HepG2 (cell line): ENCODE measurements around the gene KLB. TPM values are rescaled to one million over a fixed set of nuclear protein-coding genes. Genes with fewer than 3 reads are reported as not detected.

Experiments used
- MBNL3 ChIP-seq: fragments of 250-450 bp; sonication (Bioruptor Pico); conservative IDR thresholded peaks from 2 replicates; pipeline ENCODE4 v1.8.0; 2022; ENCODE audit warnings: mild to moderate bottlenecking, inconsistent platforms
- MEIS1 ChIP-seq: sonication (generic); formaldehyde crosslinking; IDR thresholded peaks from 2 replicates; pipeline ENCODE4 v1.9.0; 2021; ENCODE audit warnings: mild to moderate bottlenecking, missing genetic modification reagents, moderate library complexity, borderline replicate concordance
- SP1 ChIP-seq, 2 experiments: fragments of 450-650 bp in 1 of 2; sonication (generic) in 1 of 2; formaldehyde crosslinking in 1 of 2; IDR thresholded peaks; 2 replicates each; pipeline versions ENCODE4 v1.4.0 to v1.6.1; 2016 to 2020; ENCODE audit warnings: missing genetic modification reagents in 1 of 2
- ZBTB20 ChIP-seq: sonication (generic); formaldehyde crosslinking; IDR thresholded peaks from 2 replicates; pipeline ENCODE4 v1.8.1; 2023; ENCODE audit warnings: missing genetic modification reagents, low read depth, mild to moderate bottlenecking, borderline replicate concordance
- ZNF274 ChIP-seq: sonication (generic); formaldehyde crosslinking; IDR thresholded peaks from 2 replicates; pipeline ENCODE4 v1.5.1; 2020; ENCODE audit warnings: mild to moderate bottlenecking, missing genetic modification reagents
- ZNF496 ChIP-seq: sonication (generic); formaldehyde crosslinking; IDR thresholded peaks from 2 replicates; pipeline ENCODE4 v1.8.1; 2023; ENCODE audit warnings: mild to moderate bottlenecking, moderate library complexity, missing genetic modification reagents; ENCODE audit not compliant: insufficient replicate concordance
- ZNF589 ChIP-seq: sonication (generic); formaldehyde crosslinking; conservative IDR thresholded peaks from 2 replicates; pipeline ENCODE4 v1.8.0; 2022; ENCODE audit warnings: mild to moderate bottlenecking, moderate library complexity, missing genetic modification reagents
- ZNF7 ChIP-seq: IDR thresholded peaks from 2 replicates; pipeline ENCODE4 v1.6.1; 2016; ENCODE audit warnings: missing biosample characterization, missing genetic modification reagents
- polyA plus RNA-seq, 8 experiments: library from polyadenylated mRNA; depleted of rRNA in 3 of 8; stranded (reverse) in 7 of 8; unstranded in 1 of 8; fragments of >200 nt; fragmentation: Illumina TruSeq in 4 of 8; extraction: Trizol in 4 of 8; gene quantifications; 2 replicates each; pipeline versions ENCODE4 v1.2.1 to v1.2.3, GENCODE V29; 2011 to 2016; ENCODE audit warnings: low read depth in 4 of 8, missing spikeins in 1 of 8, mixed read lengths in 1 of 8; ENCODE audit not compliant: insufficient read depth in 1 of 8
- total RNA-seq, 5 experiments: library from RNA; depleted of rRNA; stranded (reverse); fragments of >200 nt; fragmentation: Illumina TruSeq; extraction: Trizol; gene quantifications; 2 replicates each; pipeline ENCODE4 v1.2.3, GENCODE V29; 2016; ENCODE audit warnings: low read depth in 1 of 5
- TF ChIP-seq, protein P1 (sequence below): sonication (generic); formaldehyde crosslinking; IDR thresholded peaks from one replicate; pipeline ENCODE4 v1.5.1; 2020; ENCODE audit warnings: mild to moderate bottlenecking, missing genetic modification reagents; ENCODE audit errors: not compliant biosample characterization
- TF ChIP-seq, protein P2 (sequence below): sonication (generic); formaldehyde crosslinking; conservative IDR thresholded peaks from 2 replicates; pipeline ENCODE4 v1.4.0; 2020; ENCODE audit warnings: missing genetic modification reagents
- TF ChIP-seq, protein P3 (sequence below): sonication (generic); formaldehyde crosslinking; IDR thresholded peaks from 2 replicates; pipeline ENCODE4 v1.4.0; 2020; ENCODE audit warnings: low read depth, mild to moderate bottlenecking, missing genetic modification reagents

The KLB gene
- total and polyA plus RNA-seq, 2 of the 13 experiments (the other 11 are each of a cell fraction or from before 2014, with no cell fraction given): 25.3 to 82.0 TPM

DNA sequence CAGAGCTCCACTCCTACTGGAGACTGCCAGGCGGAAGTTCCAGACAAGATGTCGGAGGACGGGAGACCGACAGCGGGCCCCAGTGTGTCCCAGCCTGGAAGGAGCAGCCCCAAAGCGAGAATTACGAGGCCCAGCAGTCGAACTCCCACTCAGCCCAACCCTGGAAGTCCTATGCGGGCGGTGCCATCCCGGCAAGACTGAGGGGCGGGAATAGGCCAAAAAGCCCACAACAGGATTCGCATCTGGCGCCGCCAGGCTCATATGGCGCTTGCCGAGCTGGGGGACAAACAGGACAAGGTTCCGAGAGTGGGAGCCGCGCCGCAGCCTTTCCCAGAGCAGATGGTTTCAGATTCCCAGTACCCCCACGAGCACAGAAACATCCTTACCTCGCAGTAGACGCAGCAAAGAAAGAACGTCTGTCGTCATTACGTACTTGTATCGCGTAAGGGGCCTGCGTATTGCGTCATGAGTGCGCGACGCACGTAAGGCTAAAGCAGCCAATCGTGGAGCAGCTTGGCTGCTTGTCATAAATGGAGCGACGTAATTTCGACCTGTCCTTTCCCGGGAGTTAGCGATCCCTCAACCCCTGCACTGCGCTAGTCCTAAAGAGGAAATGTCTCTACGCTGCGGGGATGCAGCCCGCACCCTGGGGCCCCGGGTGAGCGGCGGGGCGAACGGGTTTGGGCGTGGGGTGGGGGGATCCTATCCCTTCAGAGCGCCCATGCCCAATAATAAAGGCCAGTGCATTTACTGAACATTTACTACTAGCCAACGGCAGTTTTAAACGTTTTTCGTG lies 52.0 kb downstream of the KLB start, which contains the start of the genes LIAS and RPL9 (continued):
- TF ChIP-seq, protein P1, sequence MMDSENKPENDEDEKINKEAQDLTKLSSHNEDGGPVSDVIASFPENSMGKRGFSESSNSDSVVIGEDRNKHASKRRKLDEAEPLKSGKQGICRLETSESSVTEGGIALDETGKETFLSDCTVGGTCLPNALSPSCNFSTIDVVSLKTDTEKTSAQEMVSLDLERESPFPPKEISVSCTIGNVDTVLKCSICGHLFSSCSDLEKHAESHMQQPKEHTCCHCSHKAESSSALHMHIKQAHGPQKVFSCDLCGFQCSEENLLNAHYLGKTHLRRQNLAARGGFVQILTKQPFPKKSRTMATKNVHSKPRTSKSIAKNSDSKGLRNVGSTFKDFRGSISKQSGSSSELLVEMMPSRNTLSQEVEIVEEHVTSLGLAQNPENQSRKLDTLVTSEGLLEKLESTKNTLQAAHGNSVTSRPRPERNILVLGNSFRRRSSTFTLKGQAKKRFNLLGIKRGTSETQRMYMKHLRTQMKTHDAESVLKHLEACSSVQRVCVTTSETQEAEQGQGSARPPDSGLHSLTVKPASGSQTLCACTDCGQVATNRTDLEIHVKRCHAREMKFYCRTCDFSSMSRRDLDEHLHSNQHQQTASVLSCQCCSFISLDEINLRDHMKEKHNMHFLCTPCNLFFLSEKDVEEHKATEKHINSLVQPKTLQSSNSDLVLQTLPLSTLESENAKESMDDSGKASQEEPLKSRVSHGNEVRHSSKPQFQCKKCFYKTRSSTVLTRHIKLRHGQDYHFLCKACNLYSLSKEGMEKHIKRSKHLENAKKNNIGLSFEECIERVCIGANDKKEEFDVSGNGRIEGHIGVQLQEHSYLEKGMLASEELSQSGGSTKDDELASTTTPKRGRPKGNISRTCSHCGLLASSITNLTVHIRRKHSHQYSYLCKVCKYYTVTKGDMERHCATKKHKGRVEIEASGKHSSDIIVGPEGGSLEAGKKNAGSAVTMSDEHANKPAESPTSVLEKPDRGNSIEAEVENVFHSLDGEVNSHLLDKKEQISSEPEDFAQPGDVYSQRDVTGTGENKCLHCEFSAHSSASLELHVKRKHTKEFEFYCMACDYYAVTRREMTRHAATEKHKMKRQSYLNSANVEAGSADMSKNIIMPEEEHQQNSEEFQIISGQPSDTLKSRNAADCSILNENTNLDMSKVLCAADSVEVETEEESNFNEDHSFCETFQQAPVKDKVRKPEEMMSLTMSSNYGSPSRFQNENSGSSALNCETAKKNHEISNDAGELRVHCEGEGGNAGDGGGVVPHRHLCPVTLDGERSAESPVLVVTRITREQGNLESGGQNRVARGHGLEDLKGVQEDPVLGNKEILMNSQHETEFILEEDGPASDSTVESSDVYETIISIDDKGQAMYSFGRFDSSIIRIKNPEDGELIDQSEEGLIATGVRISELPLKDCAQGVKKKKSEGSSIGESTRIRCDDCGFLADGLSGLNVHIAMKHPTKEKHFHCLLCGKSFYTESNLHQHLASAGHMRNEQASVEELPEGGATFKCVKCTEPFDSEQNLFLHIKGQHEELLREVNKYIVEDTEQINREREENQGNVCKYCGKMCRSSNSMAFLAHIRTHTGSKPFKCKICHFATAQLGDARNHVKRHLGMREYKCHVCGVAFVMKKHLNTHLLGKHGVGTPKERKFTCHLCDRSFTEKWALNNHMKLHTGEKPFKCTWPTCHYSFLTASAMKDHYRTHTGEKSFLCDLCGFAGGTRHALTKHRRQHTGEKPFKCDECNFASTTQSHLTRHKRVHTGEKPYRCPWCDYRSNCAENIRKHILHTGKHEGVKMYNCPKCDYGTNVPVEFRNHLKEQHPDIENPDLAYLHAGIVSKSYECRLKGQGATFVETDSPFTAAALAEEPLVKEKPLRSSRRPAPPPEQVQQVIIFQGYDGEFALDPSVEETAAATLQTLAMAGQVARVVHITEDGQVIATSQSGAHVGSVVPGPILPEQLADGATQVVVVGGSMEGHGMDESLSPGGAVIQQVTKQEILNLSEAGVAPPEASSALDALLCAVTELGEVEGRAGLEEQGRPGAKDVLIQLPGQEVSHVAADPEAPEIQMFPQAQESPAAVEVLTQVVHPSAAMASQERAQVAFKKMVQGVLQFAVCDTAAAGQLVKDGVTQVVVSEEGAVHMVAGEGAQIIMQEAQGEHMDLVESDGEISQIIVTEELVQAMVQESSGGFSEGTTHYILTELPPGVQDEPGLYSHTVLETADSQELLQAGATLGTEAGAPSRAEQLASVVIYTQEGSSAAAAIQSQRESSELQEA: peak; percentile 40
- TF ChIP-seq, protein P2, sequence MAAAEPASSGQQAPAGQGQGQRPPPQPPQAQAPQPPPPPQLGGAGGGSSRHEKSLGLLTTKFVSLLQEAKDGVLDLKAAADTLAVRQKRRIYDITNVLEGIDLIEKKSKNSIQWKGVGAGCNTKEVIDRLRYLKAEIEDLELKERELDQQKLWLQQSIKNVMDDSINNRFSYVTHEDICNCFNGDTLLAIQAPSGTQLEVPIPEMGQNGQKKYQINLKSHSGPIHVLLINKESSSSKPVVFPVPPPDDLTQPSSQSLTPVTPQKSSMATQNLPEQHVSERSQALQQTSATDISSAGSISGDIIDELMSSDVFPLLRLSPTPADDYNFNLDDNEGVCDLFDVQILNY: peak; percentile 69
- TF ChIP-seq SP1 (IDR thresholded peaks at IDR 0.05): no peak
- peak; percentile 84 for TF ChIP-seq SP1 (CRISPR knock-in tag; IDR thresholded peaks at IDR 0.05)
- TF ChIP-seq MEIS1 (CRISPR knock-in tag): peak; percentile 84; the same call in 1 of the 2 replicates
- no peak for TF ChIP-seq ZNF7
- peak; percentile 68 for TF ChIP-seq ZNF274 (CRISPR knock-in tag)
- TF ChIP-seq, protein P3, sequence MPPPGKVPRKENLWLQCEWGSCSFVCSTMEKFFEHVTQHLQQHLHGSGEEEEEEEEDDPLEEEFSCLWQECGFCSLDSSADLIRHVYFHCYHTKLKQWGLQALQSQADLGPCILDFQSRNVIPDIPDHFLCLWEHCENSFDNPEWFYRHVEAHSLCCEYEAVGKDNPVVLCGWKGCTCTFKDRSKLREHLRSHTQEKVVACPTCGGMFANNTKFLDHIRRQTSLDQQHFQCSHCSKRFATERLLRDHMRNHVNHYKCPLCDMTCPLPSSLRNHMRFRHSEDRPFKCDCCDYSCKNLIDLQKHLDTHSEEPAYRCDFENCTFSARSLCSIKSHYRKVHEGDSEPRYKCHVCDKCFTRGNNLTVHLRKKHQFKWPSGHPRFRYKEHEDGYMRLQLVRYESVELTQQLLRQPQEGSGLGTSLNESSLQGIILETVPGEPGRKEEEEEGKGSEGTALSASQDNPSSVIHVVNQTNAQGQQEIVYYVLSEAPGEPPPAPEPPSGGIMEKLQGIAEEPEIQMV: 0 out of 2 replicates have a peak, but pooled peaks have one; percentile 36
- peak; percentile 55; the same call in 1 of the 2 replicates for TF ChIP-seq ZBTB20 (CRISPR knock-in tag)
- TF ChIP-seq ZNF589 (CRISPR knock-in tag): 0 out of 2 replicates have a peak, but pooled peaks have one; percentile 39
- TF ChIP-seq ZNF496: no peak
- no peak for TF ChIP-seq MBNL3 (CRISPR knock-in tag)
